HL-60 (cell line): Measurements from ENCODE around the gene SLC39A3.

ENCODE experiments used
- CTCF ChIP-seq: IDR thresholded peaks from one replicate; pipeline ENCODE4 v1.5.1; 2011; ENCODE audit warnings: low read length, control low read depth, inconsistent platforms; ENCODE audit not compliant: insufficient read depth
- POLR2AphosphoS5 ChIP-seq: IDR thresholded peaks from 2 replicates; pipeline ENCODE4 v1.6.1; 2012; ENCODE audit warnings: low read depth

DNA sequence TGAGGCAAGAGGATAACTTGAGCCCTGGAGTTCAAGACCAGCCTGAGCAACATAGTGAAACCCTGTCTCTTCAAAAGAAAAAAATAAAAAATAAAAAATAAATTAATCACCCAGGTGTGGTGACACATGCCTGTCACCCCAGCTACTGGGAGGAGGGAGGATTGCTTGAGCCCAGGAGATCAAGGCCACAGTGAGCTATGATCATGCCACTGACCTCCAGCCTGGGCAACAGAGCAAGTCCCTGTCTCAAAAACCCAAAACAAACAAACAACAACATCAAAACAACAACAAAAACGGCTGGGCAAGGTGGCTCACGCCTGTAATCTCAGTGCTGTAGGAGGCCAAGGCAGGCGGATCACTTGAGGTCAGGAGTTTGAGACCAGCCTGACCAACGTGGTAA, 4.3 kb upstream of the SLC39A3 start:
- TF ChIP-seq CTCF (no peak), POLR2AphosphoS5 (no peak)
